ENCODE measurements around the gene CNTNAP2.

DNA sequence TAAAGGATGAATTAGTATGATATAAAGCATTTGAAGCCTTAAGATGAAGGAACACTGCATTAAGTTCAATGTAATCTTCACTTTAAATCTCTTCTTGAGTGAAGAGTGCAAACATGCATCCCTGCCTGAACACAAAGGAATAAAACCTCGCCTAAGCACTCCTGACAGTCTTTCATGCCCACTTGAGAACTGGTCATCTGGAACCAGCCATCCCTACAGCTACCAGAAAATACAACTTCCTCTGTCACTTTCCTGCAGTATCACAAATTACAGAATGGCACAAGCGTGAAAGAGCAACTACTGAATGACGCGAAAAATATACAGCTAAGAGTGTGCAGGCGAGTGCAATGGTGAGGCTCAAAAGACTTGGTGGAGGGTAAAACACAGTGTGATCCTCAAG lies 1079.9 kb downstream of the CNTNAP2 start:
- TF ChIP-seq POLR2A (IDR thresholded peaks at IDR 0.05; ENCODE audit: low read length) (no peak), GATA1 (IDR thresholded peaks at IDR 0.05; ENCODE audit: low read depth, low read length) (no peak)
